ENCODE measurements around the gene CDYL.

CDYL gene

GRCh38 chr6:4885341-4885933 lies 109.2 kb downstream of the CDYL start:
- DNase-seq = no peak

- no peak for DNase-seq
Observed at GRCh38 chr6:4888841-4889240, 112.6 kb downstream of the CDYL start.

GRCh38 chr6:4889701-4890100 lies 113.5 kb downstream of the CDYL start:
- no peak for DNase-seq

- DNase-seq = no peak
Observed at GRCh38 chr6:4890191-4890590, 114.0 kb downstream of the CDYL start.

DNA sequence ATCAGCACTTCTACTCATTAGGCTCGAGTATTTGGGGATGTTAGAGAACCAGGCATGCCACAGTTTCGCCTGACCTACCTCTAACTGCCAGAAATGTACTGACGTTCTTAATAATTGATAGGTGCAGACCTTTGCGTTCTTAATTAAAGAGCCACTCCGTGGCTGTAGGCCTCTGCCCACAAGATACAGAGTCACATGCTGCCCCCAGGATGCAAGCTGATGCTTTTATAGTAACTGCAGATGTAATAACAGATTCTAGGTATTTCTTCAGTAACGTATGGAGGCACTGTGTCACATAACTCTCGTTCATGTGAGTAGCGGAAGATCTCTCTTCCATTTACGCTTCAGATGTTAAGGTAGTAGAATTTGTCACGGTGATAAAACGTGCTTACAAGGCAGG lies 114.4 kb downstream of the CDYL start:
- no peak for DNase-seq

DNA sequence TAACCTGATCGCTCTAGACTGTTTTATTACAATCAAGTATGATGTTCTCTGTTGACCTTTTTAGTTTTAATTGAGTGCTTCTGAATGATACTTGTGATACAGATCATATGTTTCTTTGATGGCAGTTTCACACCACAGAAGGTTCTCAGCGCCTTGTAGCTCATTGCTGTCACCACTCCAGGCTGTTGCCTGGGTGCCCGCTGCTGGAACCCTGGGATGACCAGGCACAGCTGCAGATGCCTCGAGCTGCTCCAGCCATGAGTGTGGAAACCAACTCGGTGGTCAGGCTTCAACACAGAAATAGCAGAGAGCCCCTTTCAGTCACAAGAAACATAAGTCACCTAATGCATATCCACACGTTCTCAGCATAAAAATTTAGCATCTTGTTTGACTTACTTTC lies 114.9 kb downstream of the CDYL start:
- DNase-seq = no peak

- no peak for DNase-seq
Observed at GRCh38 chr6:4892785-4893485, 116.7 kb downstream of the CDYL start.

GRCh38 chr6:4894049-4894448 lies 117.8 kb downstream of the CDYL start:
- DNase-seq = no peak

DNA sequence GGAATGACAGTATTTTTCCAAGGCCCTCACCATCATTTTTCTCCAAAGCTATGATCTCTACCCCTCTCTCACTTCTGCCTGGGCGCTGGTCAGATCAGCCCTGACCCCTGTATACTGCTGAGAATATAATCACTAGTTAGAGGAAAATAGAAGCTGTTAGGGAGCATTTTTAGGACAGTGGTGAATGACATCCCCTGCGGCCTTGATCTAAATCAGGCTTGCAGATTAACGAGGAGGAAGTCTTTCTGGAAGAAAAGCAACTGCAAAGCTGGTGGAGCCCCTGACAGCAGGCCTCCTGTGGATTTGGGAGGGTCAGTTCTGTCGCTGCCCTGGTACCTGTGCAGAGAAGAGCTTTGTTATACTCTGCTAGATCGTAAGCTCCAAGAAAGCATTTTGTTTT lies 119.8 kb downstream of the CDYL start:
- DNase-seq = no peak

DNA sequence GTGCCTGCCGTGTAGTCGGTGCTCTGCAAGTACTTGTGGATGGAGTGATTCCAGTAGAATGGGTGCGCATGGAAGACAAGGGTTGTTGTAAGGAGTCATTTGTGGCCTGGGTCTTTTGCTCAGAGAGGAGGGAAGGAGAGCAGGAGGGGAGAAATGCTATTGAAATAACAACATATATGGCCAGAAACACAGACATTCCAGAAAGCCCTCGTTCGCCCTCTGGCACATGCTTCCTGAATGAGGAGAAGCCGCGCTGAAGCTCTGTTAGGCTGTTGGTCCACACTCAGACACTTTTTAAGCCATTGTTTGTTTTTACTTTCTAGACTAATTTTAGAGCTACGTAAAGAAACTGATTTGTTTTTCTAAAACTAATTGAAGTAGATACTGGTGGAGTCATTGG lies 120.2 kb downstream of the CDYL start:
- DNase-seq = no peak

DNA sequence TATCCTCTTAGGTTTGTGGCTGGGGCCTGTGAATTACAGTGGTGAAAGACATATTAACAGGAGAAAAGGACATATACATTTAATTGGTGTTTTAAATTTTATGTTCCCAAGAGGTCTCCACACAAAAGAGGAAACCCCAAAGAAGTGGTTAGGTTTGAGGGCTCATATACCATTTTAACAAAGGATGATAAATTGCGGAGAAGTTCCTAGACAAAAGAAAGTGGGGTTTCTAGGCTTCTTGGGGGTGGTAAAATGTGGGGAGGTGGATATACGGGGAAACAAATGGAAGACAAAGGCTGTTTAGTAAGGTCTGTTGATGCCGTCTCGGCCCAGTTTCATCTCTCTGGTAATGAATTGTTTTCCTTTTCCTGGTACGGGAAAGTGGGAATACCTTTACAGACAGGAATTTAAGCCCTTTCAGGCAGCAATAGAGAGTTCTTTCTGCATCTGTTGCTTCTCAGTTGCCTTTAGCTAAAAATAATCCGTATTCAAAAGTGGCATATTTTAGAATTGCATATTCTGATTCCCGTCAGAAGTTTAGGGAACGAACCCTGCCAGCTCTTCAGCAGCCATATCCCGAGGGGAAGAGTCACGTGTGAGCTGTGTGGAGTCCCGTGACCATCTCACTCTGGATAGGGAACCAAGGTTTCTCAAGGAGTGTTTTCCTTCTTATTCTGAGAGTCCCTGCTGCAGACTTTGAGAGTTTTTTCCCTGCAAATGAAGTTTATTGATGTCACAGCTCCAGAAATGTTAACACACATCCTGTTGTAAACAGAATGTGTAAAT lies 123.2 kb downstream of the CDYL start:
- DNase-seq = no peak

DNA sequence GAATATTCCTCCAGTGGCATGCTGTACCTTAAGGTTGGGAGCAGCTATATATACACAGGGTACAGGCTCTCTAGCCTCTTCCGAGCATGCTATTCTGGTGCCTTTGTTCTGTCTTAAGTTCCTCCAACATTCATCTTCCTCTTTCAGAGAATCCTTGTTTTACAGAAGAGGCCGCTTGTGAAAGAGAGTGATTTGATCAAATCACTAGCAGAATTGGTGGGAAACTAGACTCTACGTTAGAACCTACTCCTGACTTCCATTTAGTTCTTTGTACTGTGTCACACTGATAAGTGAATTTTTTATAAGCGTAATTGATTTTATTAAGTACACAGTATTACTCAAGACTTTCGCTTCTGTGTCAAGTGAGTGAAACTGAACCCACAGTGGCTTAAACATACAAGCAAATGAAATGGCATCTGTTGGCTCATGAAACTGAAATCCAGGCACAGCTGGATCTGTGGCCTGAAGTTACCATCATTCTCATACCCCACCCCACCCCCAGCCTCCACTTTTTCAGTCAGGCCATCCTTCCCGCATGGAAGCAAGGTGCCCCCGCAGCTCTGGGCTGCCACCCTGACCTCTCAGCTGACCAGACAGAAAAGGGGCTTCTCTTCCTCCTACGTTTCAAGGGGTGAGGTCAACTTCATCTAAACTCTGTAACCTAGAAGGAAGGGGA lies 125.3 kb downstream of the CDYL start:
- DNase-seq = no peak

GRCh38 chr6:4902363-4902762 lies 126.2 kb downstream of the CDYL start:
- DNase-seq = no peak

DNA sequence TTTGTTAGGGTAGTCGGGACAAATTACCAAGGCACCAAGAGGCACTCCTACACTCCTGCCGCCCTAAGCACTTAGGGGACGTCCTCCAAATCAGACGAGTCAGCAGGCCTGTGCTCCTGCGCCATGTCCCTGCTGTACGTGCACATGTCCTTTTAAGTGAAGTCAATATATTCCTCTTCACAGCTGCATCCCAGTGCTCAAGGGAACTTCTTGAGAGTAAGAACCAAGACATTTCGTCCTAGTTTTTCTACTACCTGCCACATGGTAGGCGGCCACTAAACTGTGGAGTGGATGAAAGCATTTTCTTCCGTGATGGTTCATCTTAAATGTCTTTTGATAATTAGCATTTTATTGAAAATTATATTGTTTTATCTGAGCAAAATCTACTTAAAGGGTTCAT lies 126.9 kb downstream of the CDYL start:
- no peak for DNase-seq

- no peak for DNase-seq
Observed at GRCh38 chr6:4903751-4904370, 127.7 kb downstream of the CDYL start.

DNA sequence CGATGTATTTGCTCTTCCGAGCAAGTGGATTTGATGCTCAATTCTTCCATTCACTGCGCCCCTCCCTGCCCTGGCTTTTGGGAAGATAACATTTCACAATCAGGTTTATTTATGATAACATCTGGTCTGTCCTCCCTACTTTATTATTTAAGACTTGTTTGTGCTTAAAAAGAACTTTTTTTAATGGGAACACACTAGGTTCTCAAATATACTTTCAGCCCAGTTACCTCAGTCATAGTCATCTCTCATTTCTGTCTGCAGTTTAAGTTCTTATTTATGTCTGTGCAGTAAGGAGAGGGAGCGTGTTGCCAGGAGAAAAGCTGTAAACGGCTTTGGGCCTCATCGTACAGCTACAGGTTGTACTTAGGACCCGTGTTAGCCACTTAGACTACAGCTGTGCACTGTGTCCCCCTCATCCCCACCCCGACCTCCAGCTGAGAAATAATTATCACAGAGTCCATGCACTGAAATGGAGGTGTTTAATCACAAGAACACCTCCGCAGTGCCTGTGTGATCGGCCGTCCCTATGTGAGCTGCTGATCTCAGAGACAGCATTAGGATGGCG lies 128.3 kb downstream of the CDYL start:
- no peak for DNase-seq

- DNase-seq = no peak
Observed at GRCh38 chr6:4905826-4906225, 129.6 kb downstream of the CDYL start.

DNA sequence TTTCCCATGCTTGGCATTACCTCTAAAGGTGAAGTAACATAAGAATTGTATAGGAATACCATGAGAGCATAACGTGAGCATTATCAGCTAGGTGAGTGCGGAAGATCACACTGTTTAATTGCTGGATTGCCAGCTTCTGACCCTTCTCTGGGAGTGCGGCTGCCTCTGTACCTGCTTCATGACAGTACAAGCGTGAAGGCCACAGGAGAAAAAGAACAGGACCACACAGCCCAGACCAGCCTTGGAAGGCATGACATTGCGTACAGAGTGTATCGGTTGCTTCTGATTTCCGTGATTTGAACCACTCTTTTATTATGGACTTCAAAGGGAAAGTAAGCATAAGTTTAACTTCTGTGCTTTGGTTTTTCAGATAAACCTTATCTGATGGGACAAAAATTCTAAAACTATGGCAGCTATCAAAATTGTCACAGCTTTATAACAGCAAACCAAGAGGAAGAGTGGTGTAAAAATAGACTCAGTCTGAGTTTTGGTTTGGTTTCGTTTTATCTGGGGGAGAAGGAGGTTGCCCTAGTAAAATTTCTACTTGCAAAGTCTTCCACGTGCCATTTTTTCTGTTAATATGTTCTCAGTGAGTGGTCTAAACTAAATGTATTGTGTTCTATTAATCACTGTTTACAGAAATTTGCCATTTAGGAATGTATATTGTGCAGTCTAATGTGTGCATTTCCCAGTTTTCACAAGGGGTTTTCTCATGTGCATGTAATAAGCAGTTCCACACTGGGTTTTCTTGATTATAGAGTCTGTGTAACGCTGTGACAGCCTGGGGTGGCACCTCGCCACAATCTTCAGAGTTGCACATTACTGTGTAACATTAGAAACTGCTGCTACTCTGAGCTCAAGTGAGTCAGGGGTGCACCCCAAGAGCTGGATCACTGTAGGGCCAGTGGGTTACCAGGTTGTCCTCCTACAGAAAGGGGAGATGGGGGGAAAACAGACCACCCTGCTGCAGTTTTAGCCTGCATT lies 130.4 kb downstream of the CDYL start:
- no peak for DNase-seq

DNA sequence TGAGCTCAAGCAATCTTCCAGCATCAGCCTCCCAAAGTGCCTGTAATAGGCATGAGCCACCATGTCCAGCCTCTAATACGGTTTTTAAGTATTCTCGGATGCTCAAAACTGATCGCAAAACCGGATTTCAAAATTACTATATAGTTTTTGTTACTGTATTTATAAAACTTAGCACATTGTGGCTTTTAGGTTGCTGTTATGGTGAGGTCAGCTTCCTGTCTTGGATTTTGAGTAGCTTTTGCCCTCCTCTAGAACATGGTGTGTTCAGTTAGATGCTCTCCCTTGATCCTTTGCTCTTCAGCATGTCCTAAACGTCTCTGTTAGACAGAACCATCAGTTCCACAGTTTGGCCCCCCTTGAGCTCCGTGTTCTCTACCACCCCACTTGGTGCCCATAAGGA lies 131.4 kb downstream of the CDYL start:
- no peak for DNase-seq

DNA sequence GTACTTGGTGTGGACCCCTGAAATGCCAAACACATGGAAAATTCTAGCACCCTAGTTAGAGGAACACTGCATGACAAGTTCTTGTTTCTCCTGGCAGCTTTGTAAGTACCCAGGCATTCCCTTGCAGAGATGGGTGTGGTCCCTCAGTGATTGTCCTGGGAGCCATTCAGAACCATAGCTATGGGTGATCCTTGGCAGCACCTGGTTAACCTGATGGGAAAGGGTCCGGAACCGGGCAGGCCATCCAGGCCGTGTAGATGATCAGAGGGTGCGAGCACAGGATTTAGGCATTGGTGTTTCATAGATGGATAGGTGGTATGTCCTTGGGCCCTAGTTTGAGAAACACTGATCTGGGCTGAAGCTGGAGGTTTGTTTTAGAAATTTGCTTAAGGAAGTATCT lies 131.9 kb downstream of the CDYL start:
- no peak for DNase-seq

DNA sequence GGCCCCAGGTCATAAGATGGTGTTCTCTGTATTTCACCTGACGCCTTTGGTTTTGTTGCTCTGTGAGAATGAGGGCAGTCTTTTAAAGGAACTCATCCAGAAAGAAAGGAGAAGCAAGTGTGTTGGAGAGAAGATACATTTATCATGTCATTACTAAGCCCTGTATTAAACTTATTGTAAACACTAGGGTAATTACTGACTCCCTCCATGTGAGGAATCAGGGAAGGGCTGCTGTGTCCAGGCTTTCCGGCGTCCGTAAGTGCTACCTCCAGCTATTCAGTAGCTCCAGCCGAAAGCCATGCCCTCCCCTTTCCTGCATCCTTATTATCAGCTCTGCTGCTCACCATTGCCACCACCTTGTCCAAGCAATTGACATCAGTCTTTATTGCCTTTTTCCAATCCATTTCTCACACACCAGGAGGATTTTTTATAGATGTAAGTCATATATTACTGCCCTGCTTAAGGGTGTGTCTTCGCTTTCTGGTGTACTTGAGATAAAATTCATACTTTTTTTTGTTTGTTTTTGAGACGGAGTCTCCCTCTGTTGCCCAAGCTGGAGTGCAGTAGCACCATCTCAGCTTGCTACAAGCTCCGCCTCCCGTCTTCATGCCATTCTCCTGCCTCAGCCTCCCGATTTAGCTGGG lies 133.0 kb downstream of the CDYL start:
- no peak for DNase-seq

Measured in CD4-positive, alpha-beta T cell treated with Interleukin-1 beta for 1 hour (primary cell).